Measurements from ENCODE around the gene MCC. TPM values are rescaled to one million over a fixed set of nuclear protein-coding genes. Genes with fewer than 3 reads are reported as not detected.

The MCC gene
- total RNA-seq, 4 donors from 2014 or later = 17.1 to 90.7 (median 40.1) TPM

GRCh38 chr5:112979723-112980122, 508.5 kb downstream of the MCC start:
- TF ChIP-seq, protein P1, sequence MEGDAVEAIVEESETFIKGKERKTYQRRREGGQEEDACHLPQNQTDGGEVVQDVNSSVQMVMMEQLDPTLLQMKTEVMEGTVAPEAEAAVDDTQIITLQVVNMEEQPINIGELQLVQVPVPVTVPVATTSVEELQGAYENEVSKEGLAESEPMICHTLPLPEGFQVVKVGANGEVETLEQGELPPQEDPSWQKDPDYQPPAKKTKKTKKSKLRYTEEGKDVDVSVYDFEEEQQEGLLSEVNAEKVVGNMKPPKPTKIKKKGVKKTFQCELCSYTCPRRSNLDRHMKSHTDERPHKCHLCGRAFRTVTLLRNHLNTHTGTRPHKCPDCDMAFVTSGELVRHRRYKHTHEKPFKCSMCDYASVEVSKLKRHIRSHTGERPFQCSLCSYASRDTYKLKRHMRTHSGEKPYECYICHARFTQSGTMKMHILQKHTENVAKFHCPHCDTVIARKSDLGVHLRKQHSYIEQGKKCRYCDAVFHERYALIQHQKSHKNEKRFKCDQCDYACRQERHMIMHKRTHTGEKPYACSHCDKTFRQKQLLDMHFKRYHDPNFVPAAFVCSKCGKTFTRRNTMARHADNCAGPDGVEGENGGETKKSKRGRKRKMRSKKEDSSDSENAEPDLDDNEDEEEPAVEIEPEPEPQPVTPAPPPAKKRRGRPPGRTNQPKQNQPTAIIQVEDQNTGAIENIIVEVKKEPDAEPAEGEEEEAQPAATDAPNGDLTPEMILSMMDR (IDR thresholded peaks at IDR 0.05) = no peak
- no peak for TF ChIP-seq POLR2A (IDR thresholded peaks at IDR 0.05)
- H3K27ac ChIP-seq = no peak overlapping the region
- no peaks in the 10 kb centered on the region for H3K27me3 ChIP-seq
- no peak for DNase-seq
- H3K9me3 ChIP-seq = no peaks in the 10 kb centered on the region
- no peak overlapping the region for H3K4me3 ChIP-seq
- no peaks in the 10 kb centered on the region for H3K4me1 ChIP-seq
- no peaks in the 10 kb centered on the region for H3K36me3 ChIP-seq
- intact Hi-C loops (cut with DNase I; ENCODE audit: low total_unique reads) = no loop called here

DNA sequence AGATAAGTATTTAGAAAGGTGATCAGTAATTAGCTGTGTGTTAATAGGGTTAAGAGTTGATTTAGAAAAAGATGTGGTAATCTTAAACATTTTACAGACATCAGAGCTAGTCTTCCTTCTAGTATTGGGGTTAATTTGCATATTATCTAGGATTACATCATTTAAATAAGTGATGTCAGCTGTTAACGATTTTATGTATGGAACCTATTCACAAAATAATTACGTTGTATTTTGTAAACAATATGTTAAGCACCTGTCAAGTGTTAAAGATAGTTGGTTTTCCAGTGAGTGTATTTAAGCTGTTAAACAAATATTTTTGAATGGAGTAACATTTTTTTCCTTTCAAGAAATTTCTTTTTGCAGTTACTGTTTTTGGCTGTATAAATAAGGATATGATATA, 509.4 kb downstream of the MCC start:
- DNase-seq = no peak
- Histone ChIP-seq H3K36me3 (no peaks in the 10 kb centered on the region), H3K4me3 (no peak overlapping the region), H3K4me1 (no peaks in the 10 kb centered on the region), H3K27ac (no peak overlapping the region), H3K27me3 (no peaks in the 10 kb centered on the region), H3K9me3 (no peaks in the 10 kb centered on the region)
- intact Hi-C loops (cut with DNase I; ENCODE audit: low total_unique reads) = no loop called here
- TF ChIP-seq, protein P1 (IDR thresholded peaks at IDR 0.05) = no peak
- TF ChIP-seq POLR2A (IDR thresholded peaks at IDR 0.05) = no peak

- intact Hi-C loops (cut with DNase I; ENCODE audit: low total_unique reads) = no loop called here
- DNase-seq = no peak
- Histone ChIP-seq H3K4me3 (peak overlapping the region; percentile 87 to 99), H3K27ac (peak overlapping the region; percentile 86 to 90), H3K9me3 (no peaks in the 10 kb centered on the region), H3K4me1 (no peaks in the 10 kb centered on the region), H3K36me3 (no peaks in the 10 kb centered on the region), H3K27me3 (no peaks in the 10 kb centered on the region)
- TF ChIP-seq POLR2A (IDR thresholded peaks at IDR 0.05) = no peak
- TF ChIP-seq, protein P1 (IDR thresholded peaks at IDR 0.05) = no peak
These were observed 510.8 kb downstream of the MCC start for GRCh38 chr5:112977440-112977861.

DNA sequence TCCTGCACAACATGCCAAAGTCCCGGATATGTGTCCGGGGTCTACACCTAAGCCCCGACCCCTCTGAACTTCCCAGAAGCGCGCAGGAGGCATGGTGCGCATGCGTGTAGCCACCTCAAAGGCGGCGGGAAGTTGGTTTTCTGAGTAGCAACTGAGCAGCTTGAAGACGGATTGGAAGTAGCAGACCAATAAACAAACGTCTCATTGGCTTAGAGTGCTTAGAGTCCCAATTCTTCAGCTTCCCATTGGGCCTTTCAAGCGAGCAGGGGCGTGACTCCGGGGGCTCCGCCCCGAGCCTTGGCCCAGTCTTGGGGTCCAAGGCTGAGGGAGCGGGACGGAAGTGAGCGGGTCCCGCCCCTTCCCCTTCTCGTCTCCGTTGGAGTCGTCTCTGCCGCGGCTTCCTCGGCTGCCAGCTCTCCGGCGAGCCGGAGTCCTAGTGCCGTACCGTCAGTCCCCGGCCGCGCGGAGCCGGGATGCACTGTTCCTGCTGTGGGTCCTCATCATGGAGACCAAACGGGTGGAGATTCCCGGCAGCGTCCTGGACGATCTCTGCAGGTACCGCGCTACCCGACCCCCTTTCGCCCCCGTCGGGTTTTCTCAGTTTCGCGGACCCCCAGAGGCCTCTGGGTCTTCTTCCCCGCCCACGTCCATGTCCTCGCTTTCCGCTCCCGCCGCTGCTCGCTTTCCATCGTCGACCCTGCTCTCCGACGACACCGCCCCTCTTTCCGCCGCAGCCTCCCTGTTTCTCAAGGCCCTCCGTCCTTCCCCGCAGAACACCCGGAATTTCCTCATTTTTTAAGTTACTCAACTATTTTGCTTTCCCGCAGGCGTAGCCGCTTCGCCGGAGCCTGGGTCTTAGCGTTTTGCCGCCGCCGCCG, 511.6 kb downstream of the MCC start, which contains the start of gene DCP2:
TSS of gene DCP2 (plus strand) at position 367 of the 878 bp plus-strand sequence. CDS start at position 503, 136 bp downstream.
- TF ChIP-seq, protein P1 (IDR thresholded peaks at IDR 0.05) = no peak
- peak; percentile 50 to 63 for TF ChIP-seq POLR2A (IDR thresholded peaks at IDR 0.05)
- peak within 1 kb of the TSS; percentile 87 to 99 for H3K4me3 ChIP-seq
- H3K27me3 ChIP-seq = no peaks in the 10 kb centered on the region
- no peaks in the 10 kb centered on the region for H3K9me3 ChIP-seq
- H3K4me1 ChIP-seq = no peaks in the 10 kb centered on the region
- peak; percentile 94 to 95 for DNase-seq
- no peaks in the 10 kb centered on the region for H3K36me3 ChIP-seq
- intact Hi-C loops (cut with DNase I; ENCODE audit: low total_unique reads) = no loop called here
- peak within 1 kb of the TSS; percentile 86 to 90 for H3K27ac ChIP-seq

GRCh38 chr5:112975721-112976431, 512.4 kb downstream of the MCC start:
- intact Hi-C loops (cut with DNase I; ENCODE audit: low total_unique reads) = no loop called here
- Histone ChIP-seq H3K36me3 (no peaks in the 10 kb centered on the region), H3K4me3 (peak overlapping the region; percentile 87 to 99), H3K9me3 (no peaks in the 10 kb centered on the region), H3K27ac (peak overlapping the region; percentile 86 to 90), H3K27me3 (no peaks in the 10 kb centered on the region), H3K4me1 (no peaks in the 10 kb centered on the region)
- TF ChIP-seq POLR2A (IDR thresholded peaks at IDR 0.05) = no peak
- TF ChIP-seq, protein P1 (IDR thresholded peaks at IDR 0.05) = peak in 1 of 4 experiments; percentile 11
- DNase-seq = no peak

Measured in uterus (tissue), 4 donors.